Activated gamma-delta T cell treated with anti-CD3 and anti-CD28 coated beads, Interleukin-2, amount 50 U/mL, for 16 hours (primary cell): ENCODE results near the gene DCLK1.

Source experiments
- DNase-seq: peaks from one replicate; pipeline ENCODE4 v3.0.0-alpha.2; 2020; ENCODE audit warnings: low read depth

Gene DCLK1

GRCh38 chr13:35824395-35824794 is 306.8 kb downstream of the DCLK1 start:
- no peak for DNase-seq

DNA sequence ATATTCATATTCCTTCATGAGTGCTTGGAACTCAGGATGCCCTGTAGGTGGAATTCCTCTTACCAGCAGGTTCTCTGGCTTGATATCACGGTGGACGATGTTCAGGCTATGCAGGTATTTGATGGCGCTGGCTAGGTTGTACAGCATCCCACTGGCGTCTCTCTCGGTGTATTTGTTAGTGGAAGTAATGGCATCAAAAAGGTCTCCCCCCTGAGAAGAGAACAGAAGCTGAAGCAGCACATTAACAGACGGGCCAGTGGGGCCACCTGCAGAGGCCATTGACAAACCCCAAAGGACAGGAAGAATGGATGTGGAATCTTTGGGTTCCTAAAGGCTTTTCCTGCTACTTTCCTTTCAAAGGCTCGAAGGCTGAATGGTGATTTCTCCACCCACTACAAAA is 308.5 kb downstream of the DCLK1 start:
- DNase-seq, result no peak

DNA sequence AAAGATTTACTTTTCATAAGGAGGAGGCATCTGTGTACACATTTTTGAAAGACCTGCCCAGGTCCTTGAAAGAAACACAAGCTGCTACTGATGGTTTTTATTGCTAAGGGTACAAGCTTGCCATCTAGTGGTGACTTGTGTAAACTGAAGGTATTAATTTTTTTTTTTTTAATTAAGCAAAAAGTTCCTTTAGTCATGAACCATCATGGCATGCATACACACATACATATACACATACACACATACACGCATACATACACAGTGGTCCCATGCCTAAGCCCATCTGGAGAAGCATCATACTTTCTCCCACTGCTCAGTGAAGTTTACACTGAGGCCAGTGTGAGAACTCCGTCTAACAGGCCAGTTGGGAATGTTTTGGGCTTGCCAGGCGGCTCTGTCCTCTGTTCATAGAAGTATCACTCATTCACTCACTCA is 312.5 kb downstream of the DCLK1 start:
- no peak for DNase-seq

DNA sequence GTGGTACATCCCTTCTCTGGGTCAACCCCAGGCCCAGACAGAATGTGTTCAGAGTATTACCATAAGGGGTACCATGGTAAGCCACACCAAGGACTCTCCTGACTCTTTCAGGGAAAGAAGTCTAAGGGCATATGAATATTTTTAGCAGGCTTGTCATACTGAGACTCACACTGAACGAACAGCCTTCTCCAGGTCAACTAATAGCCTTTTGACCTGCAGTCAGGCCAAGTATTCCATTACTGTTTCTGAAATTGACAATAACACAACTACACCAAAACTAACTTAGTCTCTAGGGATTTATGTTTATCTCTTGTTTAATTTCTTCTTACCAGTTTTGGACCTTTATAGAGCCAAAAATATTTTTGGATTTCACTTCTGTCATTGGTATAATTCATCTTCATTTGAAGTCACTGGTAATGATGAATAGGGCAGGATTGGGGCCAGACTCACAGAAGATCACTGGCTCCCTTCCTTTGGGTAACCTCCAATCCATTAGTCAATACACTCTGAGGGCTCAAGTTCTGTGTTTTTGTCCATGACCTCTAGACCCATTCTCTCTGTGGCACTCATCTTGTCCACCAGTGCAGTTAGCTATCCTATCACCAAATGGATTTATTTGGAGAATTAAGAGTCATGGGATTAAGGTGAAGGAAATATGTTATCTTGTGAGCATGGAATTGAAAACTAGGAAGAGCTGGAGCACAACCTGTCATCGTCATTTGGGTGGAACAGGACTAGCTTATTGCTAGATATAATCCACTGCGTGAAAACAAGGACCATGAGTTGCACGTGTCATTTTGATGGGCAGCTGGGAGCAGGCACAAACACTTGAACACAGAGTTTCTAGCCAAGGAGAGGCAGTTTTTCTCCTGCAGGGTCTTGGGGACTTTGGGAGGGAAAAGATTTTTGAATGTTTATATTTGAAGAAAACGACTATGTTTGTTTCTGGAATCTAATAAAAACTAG is 313.3 kb downstream of the DCLK1 start:
- no peak for DNase-seq

DNA sequence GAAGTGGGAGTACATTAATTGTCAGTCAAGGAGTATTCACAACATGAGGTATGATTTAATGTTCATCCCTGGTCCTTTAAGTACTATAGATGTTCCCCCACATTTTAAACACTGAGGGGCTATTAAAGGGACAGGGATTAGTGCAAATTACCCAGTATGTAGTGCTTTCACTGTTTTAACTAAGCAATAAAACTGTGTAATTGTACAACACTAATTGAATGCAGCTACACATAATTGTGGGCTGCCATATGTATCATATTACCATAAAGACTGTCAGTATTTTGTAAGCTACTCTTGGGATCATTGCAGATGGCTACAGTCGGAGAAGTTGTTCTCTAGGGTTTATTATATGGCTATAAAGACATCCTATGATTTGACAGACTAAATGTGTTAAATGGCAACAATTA is 316.6 kb downstream of the DCLK1 start:
- DNase-seq, result no peak

DNA sequence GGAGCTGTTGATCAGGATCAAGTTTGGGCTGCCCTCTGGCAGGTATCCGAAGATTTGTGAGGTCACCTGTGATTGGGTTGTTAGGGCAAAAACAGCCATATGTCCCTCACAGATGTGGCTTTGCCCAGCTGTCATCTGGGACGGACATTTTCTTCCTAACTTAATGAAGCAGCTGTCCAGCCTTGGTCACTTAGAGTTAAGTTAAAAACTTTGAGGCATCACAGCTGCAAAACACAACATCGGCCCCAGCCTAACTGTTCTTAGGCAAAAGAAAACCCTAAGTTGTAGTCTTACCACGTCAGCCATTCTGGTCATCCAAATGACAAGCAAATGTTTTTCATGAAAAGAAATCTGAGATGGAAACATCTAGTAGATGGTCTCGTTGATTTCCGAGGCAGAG is 318.4 kb downstream of the DCLK1 start:
- no peak for DNase-seq

DNA sequence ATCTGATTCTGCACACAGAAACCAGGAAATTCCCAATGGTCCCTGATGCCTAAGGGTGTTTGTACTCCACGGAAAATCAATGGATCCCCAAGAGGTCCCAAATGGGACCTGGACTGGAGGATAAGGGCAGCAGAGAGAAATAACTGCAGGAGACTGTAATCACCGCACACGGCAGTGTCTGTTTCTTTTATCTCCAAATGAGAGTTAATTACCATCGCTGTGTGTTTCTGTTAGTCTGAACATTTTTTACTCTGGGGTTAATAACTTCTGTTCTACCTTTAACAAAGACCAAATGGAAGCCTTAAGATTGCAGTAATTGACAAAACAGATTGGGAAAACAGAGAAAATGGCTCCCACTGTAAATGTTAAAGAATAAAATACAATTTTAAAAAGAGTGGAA is 320.9 kb downstream of the DCLK1 start:
- DNase-seq, result no peak

DNA sequence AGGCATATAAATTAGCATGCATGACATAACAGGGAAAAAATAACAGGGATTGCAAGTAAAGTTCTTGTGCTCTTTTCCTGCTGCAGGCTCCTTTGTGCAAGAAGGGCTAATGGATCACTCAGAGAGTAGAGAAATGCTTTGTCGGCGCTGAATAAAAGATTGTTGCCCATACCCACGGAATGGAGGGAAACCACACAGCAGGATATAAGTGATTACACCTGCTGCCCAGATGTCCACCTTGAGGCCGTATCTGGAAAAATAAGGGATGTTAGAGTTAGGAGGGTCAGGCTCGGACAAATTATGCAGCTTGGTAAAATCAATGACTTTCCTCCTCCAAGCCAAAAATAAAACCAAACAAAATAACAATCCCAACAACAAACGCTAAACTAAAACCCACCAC is 322.3 kb downstream of the DCLK1 start:
- no peak for DNase-seq

GRCh38 chr13:35804901-35805300 is 326.3 kb downstream of the DCLK1 start:
- DNase-seq, result no peak

DNA sequence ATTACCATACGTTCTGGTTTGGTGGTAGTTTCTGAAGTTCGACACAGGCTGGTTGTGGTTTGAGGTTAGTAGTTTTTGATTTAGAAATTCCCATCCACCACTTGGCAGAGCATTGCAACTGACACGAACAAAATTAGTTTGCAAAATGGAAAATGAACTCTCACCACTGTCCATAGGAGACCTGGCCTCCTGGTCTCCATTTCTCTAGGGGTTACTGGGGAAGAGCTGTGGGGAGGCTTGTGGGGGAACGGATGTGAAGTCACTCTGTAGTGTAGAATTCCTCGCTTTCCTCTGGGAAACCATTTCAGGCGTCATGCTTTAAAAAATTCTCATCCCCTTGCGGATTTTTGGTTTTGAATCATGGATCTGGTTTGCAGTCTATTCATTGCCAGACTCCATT is 333.2 kb downstream of the DCLK1 start:
- DNase-seq, result no peak

GRCh38 chr13:35797244-35797643 is 333.9 kb downstream of the DCLK1 start:
- DNase-seq, result no peak

- DNase-seq, result no peak
These were observed 334.6 kb downstream of the DCLK1 start for GRCh38 chr13:35796623-35797022.

DNA sequence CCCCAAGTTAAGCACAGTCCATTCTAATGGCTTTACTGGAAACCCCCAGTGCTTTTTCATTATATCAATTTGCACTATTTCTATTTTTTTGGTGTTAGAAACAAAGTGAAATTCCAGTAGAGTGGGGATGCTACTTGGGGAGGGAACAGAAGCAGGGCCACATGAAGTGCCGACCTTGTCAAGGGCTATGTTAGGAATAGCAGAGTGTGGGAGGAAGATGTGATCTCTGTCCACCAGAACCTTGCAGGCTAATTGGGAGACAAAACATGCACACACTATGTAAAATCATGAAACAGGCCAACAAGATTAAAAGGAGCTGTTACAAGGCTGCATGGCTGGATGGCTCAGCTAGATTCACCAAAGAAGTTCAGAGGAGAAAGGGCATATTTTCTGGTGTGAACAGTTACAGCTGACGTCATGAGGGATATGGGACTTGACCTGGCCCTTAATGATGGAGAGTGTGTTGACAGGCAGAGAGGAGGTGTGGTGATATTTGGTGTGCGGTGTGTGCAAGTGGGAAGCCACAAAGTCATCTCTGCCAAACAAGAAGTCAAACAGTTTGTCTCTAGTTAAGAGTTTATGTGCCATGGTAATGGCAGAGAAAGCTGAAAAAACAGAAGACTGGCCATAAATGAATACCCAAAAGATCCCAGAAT is 336.3 kb downstream of the DCLK1 start:
- DNase-seq, result no peak

- DNase-seq, result no peak
These were observed 337.4 kb downstream of the DCLK1 start for GRCh38 chr13:35793823-35794222.

- DNase-seq, result no peak
These were observed 338.3 kb downstream of the DCLK1 start for GRCh38 chr13:35792911-35793310.

DNA sequence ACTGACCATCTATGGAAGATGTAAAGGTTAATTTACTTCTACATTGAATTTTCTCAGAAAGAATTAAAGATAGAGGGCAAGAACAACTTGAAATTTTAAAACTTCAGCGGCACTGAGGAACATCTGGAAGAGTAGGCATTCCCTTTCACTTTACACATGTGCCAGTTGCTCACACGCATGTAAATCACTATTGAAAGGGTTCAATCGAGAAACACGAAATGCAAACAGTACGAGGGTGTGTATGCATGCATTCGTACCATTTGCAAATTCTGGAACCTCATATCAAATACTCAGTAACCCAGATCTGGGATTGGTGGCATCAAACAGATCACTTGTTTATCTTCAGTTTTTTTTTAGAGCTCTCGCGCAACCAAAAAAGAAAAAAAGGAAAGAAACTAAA is 339.2 kb downstream of the DCLK1 start:
- no peak for DNase-seq

DNA sequence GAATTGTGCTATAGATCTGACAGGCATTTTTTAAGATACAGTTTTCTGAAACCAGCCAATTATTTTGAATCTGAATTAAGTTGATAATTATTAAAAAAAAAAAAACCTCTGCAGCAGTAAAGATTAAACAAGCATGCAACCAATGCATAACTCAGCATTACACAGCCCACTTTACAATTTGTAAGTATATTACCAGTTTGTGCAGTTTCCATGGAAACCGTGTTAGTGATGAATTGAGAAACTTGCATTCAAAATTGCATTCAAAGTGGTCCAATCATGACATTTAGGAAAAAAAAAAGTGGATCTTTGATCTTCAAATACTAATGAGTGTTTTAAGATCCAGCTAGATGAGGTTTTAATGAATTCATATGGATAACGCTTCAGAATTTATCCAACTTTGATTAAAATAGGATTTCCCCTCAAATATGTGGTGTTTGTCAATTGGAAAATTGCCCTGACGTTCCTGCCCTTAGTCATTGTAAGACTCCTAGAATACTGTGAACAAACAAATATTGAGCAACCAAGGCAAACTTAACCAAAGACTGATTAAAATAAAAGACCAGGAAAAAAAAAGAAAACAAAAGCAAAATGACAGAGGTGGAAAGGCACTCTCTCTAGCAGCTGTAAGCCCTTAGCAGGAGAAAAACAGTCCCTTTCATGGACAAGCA is 339.9 kb downstream of the DCLK1 start:
- DNase-seq, result no peak

- DNase-seq, result no peak
These were observed 341.6 kb downstream of the DCLK1 start for GRCh38 chr13:35789335-35790165.

GRCh38 chr13:35787937-35788336 is 343.2 kb downstream of the DCLK1 start:
- DNase-seq, result no peak

- no peak for DNase-seq
These were observed 345.4 kb downstream of the DCLK1 start for GRCh38 chr13:35785576-35786303.

GRCh38 chr13:35784286-35784951 is 346.8 kb downstream of the DCLK1 start:
- DNase-seq, result no peak
